ENCODE results near the gene FTCD.

DNA sequence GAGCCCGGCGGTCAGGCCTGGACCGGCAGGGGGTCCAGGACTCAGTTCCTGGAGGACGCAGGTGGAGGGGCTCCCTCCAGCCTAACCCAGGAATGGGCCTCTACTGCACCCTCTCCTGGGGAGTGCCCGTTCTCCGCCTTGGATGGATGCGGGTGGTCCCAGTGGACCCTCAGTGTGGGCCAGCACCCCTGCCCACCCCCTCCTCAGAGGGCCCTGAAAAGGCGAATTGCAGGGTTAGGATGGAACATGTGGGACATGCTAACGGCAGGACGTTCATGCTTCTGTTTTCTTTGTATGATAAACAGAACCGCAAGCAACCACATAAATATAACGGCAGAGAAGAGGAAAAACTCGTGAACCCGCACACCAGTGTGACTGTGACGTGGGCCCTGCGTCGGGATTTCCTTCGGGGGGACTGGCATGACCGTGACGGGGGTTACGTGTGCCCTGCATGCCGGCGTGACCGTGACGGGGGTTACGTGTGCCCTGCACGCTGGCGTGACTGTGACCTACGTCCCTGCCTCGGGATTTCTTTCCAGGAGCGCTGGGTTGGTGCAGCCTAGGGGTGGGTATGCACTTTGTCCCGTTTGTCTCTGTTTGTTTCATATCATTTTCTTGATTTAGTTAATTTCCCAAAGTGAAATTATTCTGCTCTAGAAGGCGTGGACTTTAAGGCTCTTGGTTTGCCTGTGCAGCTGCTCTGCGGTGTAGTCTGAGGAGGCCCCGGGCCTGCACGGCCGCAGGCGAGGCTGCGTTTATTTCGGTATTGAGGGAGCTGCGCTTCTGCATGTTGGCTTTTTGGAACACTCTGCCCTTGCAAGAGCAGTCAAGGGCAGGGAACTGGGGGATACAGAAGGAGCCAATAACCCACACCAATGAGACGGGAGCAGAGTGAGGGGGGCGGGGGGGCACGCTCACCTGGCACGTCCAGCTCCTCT lies 3.1 kb downstream of the FTCD start:
- TF ChIP-seq, protein P1, sequence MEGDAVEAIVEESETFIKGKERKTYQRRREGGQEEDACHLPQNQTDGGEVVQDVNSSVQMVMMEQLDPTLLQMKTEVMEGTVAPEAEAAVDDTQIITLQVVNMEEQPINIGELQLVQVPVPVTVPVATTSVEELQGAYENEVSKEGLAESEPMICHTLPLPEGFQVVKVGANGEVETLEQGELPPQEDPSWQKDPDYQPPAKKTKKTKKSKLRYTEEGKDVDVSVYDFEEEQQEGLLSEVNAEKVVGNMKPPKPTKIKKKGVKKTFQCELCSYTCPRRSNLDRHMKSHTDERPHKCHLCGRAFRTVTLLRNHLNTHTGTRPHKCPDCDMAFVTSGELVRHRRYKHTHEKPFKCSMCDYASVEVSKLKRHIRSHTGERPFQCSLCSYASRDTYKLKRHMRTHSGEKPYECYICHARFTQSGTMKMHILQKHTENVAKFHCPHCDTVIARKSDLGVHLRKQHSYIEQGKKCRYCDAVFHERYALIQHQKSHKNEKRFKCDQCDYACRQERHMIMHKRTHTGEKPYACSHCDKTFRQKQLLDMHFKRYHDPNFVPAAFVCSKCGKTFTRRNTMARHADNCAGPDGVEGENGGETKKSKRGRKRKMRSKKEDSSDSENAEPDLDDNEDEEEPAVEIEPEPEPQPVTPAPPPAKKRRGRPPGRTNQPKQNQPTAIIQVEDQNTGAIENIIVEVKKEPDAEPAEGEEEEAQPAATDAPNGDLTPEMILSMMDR (IDR thresholded peaks at IDR 0.05): no peak
- TF ChIP-seq POLR2A (IDR thresholded peaks at IDR 0.05): no peak

All from adrenal gland (tissue), 5 donors.